Activated CD4-positive, alpha-beta T cell treated with anti-CD3 and anti-CD28 coated beads for 4 hours (primary cell): ENCODE results near the gene ITGAE.
"Not testable (repeated sequence)": the region's sequence is repeated elsewhere in the genome, so short reads cannot be mapped to it uniquely, and the experiment has no call there.

Experiments
- DNase-seq, 2 donors: peaks; one replicate each; pipeline ENCODE4 v3.0.0-alpha.2; 2020

ITGAE gene

GRCh38 chr17:3724378-3725077 lies 76.5 kb downstream of the ITGAE start:
- no peak for DNase-seq

GRCh38 chr17:3723556-3724377 lies 77.2 kb downstream of the ITGAE start, which contains the start of gene HASPIN:
Gene HASPIN (plus strand): TSS chr17:3723903. CDS start chr17:3723936, 33 bp downstream.
- DNase-seq: peak; percentile 90 to 91

DNA sequence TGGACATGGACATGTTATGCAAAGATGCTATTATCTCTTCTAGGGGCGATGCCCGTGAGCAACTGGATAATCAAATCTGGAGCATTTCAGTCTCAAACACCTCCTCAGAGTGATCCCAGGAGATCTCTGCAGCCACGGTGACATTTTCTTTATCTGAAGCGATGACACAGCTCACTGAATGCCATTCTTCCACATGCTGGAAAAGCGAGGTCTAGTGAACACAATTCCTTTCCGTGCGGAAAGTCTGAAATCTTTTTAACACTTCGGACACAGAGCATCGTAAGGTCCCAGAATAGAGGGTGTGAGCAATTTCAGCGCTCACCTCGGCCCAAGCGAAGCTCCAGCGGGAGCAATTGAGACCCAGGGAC lies 77.8 kb downstream of the ITGAE start:
- no peak for DNase-seq

GRCh38 chr17:3722716-3723115 lies 78.3 kb downstream of the ITGAE start:
- no peak for DNase-seq

- no peak for DNase-seq
Measured at GRCh38 chr17:3719265-3719664, 81.7 kb downstream of the ITGAE start.

DNA sequence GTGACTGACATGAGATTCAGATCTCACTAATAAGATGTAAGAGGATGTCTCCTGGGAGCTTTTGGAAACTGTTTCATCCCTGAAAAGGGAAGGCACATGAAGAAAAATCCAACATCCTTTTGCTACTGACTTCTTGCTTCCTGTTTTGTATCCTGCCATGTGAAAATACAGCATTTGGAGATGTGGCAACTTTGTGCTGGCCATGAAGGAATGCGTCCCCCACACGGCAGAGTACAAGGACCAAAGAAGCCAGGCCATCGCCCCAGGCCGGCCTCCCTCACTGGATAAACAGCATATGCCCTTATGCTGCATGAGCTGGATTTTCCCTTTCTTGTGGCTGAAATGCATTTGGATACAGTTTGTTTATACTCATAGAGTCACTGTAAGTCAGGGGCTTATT lies 82.8 kb downstream of the ITGAE start:
- DNase-seq: no peak

DNA sequence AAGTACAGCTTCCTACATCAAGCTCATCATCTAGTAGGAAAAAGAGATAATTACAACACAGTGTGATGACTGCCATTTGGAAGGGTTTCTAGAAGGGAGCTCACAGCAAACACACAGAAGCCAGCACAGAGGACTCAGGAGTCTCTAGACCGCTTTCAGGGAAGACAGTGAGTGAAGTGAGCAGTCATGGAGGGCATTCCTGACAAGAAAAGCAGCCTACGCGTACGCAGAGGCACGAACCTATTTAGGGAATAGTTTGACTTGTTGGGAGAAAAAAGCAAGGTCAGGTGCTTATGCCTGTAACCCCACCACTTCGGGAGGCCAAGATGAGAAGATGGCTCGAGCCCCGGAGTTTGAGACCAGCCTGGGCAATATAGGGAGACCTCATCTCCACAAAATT lies 85.7 kb downstream of the ITGAE start:
- DNase-seq: no peak

DNA sequence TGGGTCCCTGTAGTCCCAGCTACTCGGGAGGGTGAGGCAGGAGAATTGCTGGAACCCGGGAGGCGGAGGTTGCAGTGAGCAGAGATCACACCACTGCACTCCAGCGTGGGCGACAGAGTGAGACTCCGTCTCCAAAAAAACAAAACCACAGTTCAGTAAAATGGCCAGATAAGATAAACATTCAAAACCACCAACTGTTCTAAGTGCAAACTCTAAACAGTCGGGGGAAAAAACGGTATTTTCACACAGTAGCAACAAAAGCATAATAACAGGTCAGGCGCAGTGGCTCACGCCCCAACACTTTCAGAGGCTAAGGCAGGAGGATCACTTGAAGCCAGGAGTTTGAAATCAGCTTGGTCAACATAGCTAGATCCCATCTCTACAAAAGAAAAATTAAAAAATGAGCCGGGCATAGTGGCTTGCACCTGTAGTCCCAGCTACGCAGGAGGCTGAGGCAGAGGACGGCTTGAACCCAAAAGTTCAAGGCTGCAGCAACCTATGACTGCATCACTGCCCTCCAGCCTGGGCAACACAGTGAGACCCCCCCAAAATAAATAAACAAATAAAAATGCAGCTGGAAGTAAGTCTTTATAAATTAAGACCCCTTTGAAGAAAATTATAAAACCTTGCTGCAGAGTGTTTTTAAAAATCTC lies 88.1 kb downstream of the ITGAE start:
- DNase-seq: no peak

GRCh38 chr17:3710951-3711383 lies 90.0 kb downstream of the ITGAE start:
- peak; percentile 71 to 73 for DNase-seq

GRCh38 chr17:3708366-3708765 lies 92.6 kb downstream of the ITGAE start:
- DNase-seq: no peak

DNA sequence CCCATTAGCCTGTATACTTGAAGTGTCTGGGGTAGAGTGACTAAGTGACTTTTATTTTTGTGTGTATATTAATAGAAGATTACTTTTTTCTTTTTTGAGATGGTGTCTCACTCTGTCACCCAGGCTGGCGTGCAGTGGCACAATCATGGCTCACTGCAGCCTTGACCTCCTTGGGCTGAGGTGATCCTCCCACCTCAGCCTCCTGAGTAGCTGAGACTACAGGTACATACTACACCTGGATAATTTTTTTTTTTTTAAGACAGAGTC lies 95.3 kb downstream of the ITGAE start:
- DNase-seq: not testable (repeated sequence)

DNA sequence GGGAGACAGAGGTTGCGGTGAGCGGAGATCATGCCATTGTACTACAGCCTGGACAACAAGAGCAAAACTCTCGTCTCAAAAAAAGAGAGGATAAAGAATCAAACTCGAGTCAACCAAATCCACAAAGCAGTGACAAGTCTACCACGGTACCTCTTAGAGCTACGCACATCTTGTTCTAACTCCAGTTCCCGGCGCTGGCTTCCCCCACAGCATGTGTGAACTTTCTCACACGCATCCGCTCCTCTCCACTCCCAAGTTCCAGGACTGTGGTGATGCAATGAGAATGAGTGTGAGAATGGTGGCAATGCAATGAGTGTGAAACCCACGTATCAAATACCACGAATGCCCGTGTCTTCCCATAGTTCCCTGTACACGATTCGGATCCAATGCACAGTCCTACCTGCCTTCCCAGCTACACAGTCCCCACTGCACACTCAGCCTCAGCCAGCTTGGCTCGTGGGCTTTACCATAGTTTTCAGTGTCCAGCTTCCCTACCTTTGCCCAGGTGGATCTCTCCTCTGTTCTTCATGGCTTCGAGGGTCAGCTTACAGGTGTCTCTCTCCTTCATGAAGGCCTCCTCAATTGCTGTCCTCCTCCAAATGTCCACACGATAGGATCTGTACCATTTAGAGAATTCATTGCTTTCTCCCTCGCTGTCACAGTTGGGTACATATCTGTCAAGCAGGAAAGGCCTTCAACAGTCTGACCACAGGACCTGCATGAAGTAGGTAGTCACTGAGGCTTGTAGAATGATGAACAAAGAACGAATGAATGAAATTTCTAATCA lies 95.9 kb downstream of the ITGAE start:
- DNase-seq: no peak

- DNase-seq: not testable (repeated sequence)
Measured at GRCh38 chr17:3702041-3702539, 98.9 kb downstream of the ITGAE start.

GRCh38 chr17:3699951-3700350 lies 101.0 kb downstream of the ITGAE start:
- DNase-seq: no peak

- no peak for DNase-seq
Measured at GRCh38 chr17:3698139-3698538, 102.8 kb downstream of the ITGAE start.

- DNase-seq: no peak
Measured at GRCh38 chr17:3697103-3697476, 103.9 kb downstream of the ITGAE start.

DNA sequence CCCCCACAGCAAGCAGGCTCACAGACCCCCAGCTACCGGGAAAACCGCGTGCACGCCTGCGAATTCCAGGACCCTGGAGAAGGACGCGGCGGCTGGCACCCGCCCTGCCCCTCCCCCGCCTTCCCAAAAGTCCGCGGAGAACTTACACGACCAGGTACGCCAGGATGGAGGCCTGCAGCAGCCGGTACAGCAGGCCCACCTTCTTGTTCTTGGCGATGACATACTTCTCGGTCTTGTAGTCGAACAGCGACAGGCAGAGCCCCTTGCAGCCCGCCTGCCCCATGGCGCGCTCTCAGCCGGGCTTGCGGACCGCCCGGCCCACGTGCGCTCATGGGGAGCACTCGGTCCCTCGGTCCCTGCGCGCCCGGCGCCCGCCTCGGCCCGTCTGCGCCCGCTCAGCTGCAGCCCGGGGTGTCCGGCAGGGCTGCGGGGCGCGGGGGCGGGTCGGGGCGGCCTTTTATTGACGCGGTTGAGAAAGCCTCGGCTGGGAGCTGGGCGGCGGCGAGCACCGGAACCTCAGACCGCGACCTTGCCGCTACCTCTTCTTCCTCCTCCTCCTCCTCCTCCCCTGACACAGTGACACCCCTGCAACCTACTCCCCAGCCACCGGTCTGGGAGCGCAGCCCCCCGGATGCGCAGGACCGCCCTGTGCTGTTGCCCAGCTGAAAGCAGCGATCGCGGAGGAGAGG lies 105.1 kb downstream of the ITGAE start, which contains the start of gene P2RX5:
Gene P2RX5 (minus strand): TSS at position 433 of the 689 bp plus-strand sequence. CDS start 150 bp downstream, at position 283.
- DNase-seq: peak; percentile 24 to 29

DNA sequence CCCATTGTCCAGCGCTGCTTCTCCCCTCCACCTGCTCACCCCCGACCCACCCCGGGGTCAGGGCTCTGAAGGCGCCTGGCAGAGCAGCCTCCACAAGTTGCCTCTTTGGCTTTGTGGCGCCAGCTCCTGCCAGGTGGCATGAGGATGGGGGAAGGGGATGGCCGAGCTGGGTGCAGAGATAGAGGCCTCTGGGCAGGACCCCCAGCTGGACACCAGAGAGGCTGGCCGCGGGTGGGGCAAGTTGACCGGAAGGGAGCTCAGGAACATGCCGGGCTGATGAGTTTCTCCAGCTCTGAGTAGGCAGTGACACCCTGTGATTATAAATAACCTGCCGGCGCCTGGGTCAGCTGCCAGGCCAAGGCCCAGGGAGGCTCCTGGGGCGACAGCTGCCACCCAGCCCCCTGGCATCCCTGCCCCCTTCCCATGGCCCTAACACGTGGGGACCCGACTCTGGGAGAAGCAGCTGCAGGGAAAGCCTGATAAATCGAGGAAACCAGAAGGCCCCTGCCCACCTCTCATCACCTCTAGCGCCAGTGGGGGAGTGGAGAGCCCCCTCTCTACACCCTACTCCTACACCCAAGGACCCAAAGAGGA lies 105.8 kb downstream of the ITGAE start:
- no peak for DNase-seq

- no peak for DNase-seq
Measured at GRCh38 chr17:3693829-3694231, 107.2 kb downstream of the ITGAE start.

- DNase-seq: no peak
Measured at GRCh38 chr17:3693141-3693540, 107.8 kb downstream of the ITGAE start.

DNA sequence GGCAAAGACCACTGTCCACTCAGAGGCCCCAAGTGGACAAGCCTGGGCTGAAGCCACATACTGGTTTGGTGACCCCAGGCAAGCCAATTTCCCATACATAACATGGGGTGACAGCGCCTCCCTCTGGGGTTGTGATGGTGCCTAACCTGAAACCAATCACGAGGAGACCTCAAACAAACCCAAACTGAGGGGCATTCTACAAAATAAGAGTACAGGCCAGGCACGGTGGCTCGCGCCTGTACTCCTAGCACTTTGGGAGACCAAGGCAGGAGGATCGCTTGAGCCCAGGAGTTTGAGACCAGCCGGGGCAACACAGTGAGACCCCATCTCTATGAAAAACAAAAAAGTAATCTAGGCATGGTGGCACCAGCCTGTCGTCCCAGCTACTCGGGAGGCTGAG lies 108.6 kb downstream of the ITGAE start:
- DNase-seq: no peak

- no peak for DNase-seq
Measured at GRCh38 chr17:3691617-3692067, 109.3 kb downstream of the ITGAE start.
